ENCODE results near the gene ITGB1.

- TF ChIP-seq POLR2A (IDR thresholded peaks at IDR 0.05) (no peak), CTCF (IDR thresholded peaks at IDR 0.05 in 8 of 11, conservative IDR thresholded peaks at IDR 0.05 in 3 of 11) (no peak)
Measured at GRCh38 chr10:32952541-32953276, 5.3 kb downstream of the ITGB1 start.
